Suprapubic skin (tissue), 4 donors: ENCODE measurements around the gene OR1S1.

Experiments used
- POLR2A ChIP-seq, 2 donors: fragments of 450-650 bp; IDR thresholded peaks; one replicate each; pipeline ENCODE4 v1.6.1; 2017; ENCODE audit warnings: antibody characterized with exemption in 2 of 2, mild to moderate bottlenecking in 2 of 2, moderate library complexity in 2 of 2
- POLR2AphosphoS5 ChIP-seq, 3 donors: sonication (generic); formaldehyde crosslinking; IDR thresholded peaks; one replicate each; pipeline ENCODE4 v1.6.1; 2017; ENCODE audit warnings: antibody characterized with exemption in 3 of 3
- TF ChIP-seq, protein P1 (sequence below), 2 donors: fragments of 200-600 bp in 1 of 2; fragments of 450-650 bp in 1 of 2; sonication (generic) in 1 of 2; IDR thresholded peaks; one replicate each; pipeline ENCODE4 v1.5.1; 2016 to 2019; ENCODE audit warnings: antibody characterized with exemption in 2 of 2, mild to moderate bottlenecking in 1 of 2, moderate library complexity in 1 of 2

DNA sequence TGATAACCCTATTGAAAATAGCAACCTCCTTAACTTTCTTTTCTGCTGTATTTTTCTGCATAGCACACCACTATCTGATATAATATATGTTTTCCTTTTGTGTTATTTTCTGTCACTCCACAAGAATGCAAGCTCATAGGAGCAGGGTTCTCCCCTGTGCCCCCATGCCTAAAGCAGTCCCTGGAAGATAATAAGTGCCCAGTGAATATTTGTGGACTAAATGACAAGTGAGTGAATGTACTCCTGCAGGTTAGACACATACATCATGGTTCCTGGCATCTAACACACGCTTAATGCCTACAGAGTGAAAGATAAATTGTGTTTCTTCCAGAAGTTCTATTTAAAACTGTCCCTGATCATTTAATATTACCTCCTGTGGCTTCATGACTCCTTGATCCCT lies 47.5 kb upstream of the OR1S1 start:
- TF ChIP-seq, protein P1, sequence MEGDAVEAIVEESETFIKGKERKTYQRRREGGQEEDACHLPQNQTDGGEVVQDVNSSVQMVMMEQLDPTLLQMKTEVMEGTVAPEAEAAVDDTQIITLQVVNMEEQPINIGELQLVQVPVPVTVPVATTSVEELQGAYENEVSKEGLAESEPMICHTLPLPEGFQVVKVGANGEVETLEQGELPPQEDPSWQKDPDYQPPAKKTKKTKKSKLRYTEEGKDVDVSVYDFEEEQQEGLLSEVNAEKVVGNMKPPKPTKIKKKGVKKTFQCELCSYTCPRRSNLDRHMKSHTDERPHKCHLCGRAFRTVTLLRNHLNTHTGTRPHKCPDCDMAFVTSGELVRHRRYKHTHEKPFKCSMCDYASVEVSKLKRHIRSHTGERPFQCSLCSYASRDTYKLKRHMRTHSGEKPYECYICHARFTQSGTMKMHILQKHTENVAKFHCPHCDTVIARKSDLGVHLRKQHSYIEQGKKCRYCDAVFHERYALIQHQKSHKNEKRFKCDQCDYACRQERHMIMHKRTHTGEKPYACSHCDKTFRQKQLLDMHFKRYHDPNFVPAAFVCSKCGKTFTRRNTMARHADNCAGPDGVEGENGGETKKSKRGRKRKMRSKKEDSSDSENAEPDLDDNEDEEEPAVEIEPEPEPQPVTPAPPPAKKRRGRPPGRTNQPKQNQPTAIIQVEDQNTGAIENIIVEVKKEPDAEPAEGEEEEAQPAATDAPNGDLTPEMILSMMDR (IDR thresholded peaks at IDR 0.05) = no peak
- TF ChIP-seq POLR2A (IDR thresholded peaks at IDR 0.05) = no peak
- TF ChIP-seq POLR2AphosphoS5 (IDR thresholded peaks at IDR 0.05) = no peak
